CD8-positive, alpha-beta memory T cell (primary cell): ENCODE results near the gene CCNB2. TPM values are rescaled to one million over a fixed set of nuclear protein-coding genes. Genes with fewer than 3 reads are reported as not detected.
A peak's percentile ranks its signal among the peaks of the same experiment; 100 is the strongest.
"Not testable (repeated sequence)": the region's sequence is repeated elsewhere in the genome, so short reads cannot be mapped to it uniquely, and the experiment has no call there.

Source experiments
- CTCF ChIA-PET: fragments of 350-600 bp; sonication (Branson Sonifier 250); formaldehyde crosslinking; loops from one replicate; lab custom pipeline; 2021; ENCODE audit warnings: antibody characterized with exemption; lab: Charles Lee
- POLR2A ChIA-PET: fragments of 350-600 bp; sonication (Branson Sonifier 250); formaldehyde crosslinking; loops from one replicate; lab custom pipeline; 2021; ENCODE audit warnings: antibody characterized with exemption; lab: Charles Lee
- DNase-seq, 5 donors: peaks; one replicate each; pipeline versions ENCODE4 v3.0.0 to v3.0.0-alpha.2; 2020 to 2022; ENCODE audit warnings: mixed read lengths in 1 of 5
- H3K27ac ChIP-seq: one replicate; pipeline ENCODE4 v1.7.0; 2013; ENCODE audit warnings: low read depth, mild to moderate bottlenecking, low read length, moderate library complexity
- H3K27me3 ChIP-seq: 2 replicates; pipeline ENCODE4 v1.7.0; 2013; ENCODE audit warnings: low read length, mild to moderate bottlenecking; ENCODE audit not compliant: insufficient read depth, poor library complexity, severe bottlenecking
- H3K36me3 ChIP-seq: 2 replicates; pipeline ENCODE4 v1.7.0; 2013; ENCODE audit warnings: mild to moderate bottlenecking, low read length, moderate library complexity; ENCODE audit not compliant: insufficient read depth
- H3K4me1 ChIP-seq: 2 replicates; pipeline ENCODE4 v1.7.0; 2013; ENCODE audit warnings: mild to moderate bottlenecking, low read length, moderate library complexity; ENCODE audit not compliant: insufficient read depth
- H3K4me3 ChIP-seq: 2 replicates; pipeline ENCODE4 v1.7.0; 2013; ENCODE audit warnings: mild to moderate bottlenecking, low read length
- H3K9me3 ChIP-seq: 2 replicates; pipeline ENCODE4 v1.7.0; 2013; ENCODE audit warnings: mild to moderate bottlenecking, low read length
- H3K27ac Mint-ChIP-seq, 8 donors: one replicate each; pipeline ENCODE4 v1.8.0; 2020 to 2021; ENCODE audit warnings: mixed read lengths in 8 of 8, mild to moderate bottlenecking in 6 of 8, inconsistent platforms in 3 of 8, moderate library complexity in 3 of 8
- H3K27me3 Mint-ChIP-seq, 2 donors: one replicate each; pipeline ENCODE4 v1.8.0; 2020 to 2021; ENCODE audit warnings: mixed read lengths in 2 of 2, mild to moderate bottlenecking in 1 of 2, moderate library complexity in 1 of 2
- H3K36me3 Mint-ChIP-seq, 3 donors: one replicate each; pipeline ENCODE4 v1.8.0; 2020 to 2021; ENCODE audit warnings: mixed read lengths in 3 of 3, inconsistent platforms in 1 of 3, mild to moderate bottlenecking in 1 of 3
- H3K4me1 Mint-ChIP-seq, 3 donors: one replicate each; pipeline ENCODE4 v1.8.0; 2020 to 2021; ENCODE audit warnings: mixed read lengths in 3 of 3, inconsistent platforms in 1 of 3, mild to moderate bottlenecking in 1 of 3
- H3K4me3 Mint-ChIP-seq, 7 donors: one replicate each; pipeline ENCODE4 v1.8.0; 2020 to 2021; ENCODE audit warnings: mixed read lengths in 7 of 7, mild to moderate bottlenecking in 6 of 7, moderate library complexity in 4 of 7, inconsistent platforms in 2 of 7
- H3K9me3 Mint-ChIP-seq, 5 donors: one replicate each; pipeline ENCODE4 v1.8.0; 2020 to 2022; ENCODE audit warnings: mixed read lengths in 5 of 5, mild to moderate bottlenecking in 3 of 5, moderate library complexity in 2 of 5, inconsistent platforms in 1 of 5
- polyA plus RNA-seq: library from polyadenylated mRNA; unstranded; fragments of 300-500 nt; fragmentation: Illumina TruSeq; gene quantifications from one replicate; pipeline ENCODE4 v1.2.3, GENCODE V29; 2021
- total RNA-seq, 2 experiments: library from RNA; stranded (reverse); gene quantifications; one replicate each; pipeline ENCODE4 v1.2.3, GENCODE V29; 2021

CCNB2 gene
- total and polyA plus RNA-seq, 3 experiments from 2014 or later = 0.51 to 30.3 (median 28.2) TPM

GRCh38 chr15:59137566-59137965, 32.6 kb downstream of the CCNB2 start:
- DNase-seq = no peak
- Mint-ChIP-seq H3K27ac (peak overlapping the region in 3 of 8 donors; percentile 3 to 25 (median 17)), H3K9me3 (no peaks in the 10 kb centered on the region), H3K4me3 (no peak overlapping the region), H3K36me3 (no peaks in the 10 kb centered on the region), H3K27me3 (no peaks in the 10 kb centered on the region), H3K4me1 (peaks cover 5 to 13% (median 6%) of the 10 kb centered on the region in 3 donors)
- H3K4me1 ChIP-seq = no peaks in the 10 kb centered on the region
- no peak overlapping the region for H3K27ac ChIP-seq
- no peak overlapping the region for H3K4me3 ChIP-seq
- no peaks in the 10 kb centered on the region for H3K9me3 ChIP-seq
- ChIA-PET CTCF (interaction anchor here (1.5 kb wide), 1 partner anchor 157 kb away, joined by 4 read pairs; no protein-coding TSS in a partner anchor), POLR2A (no interaction called here)
- H3K27me3 ChIP-seq = no peaks in the 10 kb centered on the region
- H3K36me3 ChIP-seq = no peaks in the 10 kb centered on the region

- Histone ChIP-seq H3K4me3 (no peak overlapping the region), H3K4me1 (no peaks in the 10 kb centered on the region), H3K27ac (no peak overlapping the region), H3K36me3 (no peaks in the 10 kb centered on the region), H3K9me3 (no peaks in the 10 kb centered on the region), H3K27me3 (no peaks in the 10 kb centered on the region)
- Mint-ChIP-seq H3K27me3 (no peaks in the 10 kb centered on the region), H3K4me1 (peaks cover 5 to 13% (median 6%) of the 10 kb centered on the region in 3 donors), H3K27ac (no peak overlapping the region), H3K4me3 (no peak overlapping the region), H3K36me3 (no peaks in the 10 kb centered on the region), H3K9me3 (no peaks in the 10 kb centered on the region)
- DNase-seq = peak; percentile 15 to 71 (median 30)
- ChIA-PET POLR2A (no interaction called here), CTCF (interaction anchor here (0.7 to 1.5 kb wide), 3 partner anchors 158 to 217 kb away, joined by 3 to 4 read pairs (median 3); no protein-coding TSS in a partner anchor)
Measured at GRCh38 chr15:59138243-59138642, 33.3 kb downstream of the CCNB2 start.

- no peaks in the 10 kb centered on the region for H3K9me3 Mint-ChIP-seq
- DNase-seq = no peak
- H3K36me3 ChIP-seq = no peaks in the 10 kb centered on the region
- ChIA-PET CTCF (no interaction called here), POLR2A (no interaction called here)
- peaks cover 5 to 13% (median 6%) of the 10 kb centered on the region in 3 donors for H3K4me1 Mint-ChIP-seq
- H3K27me3 ChIP-seq = no peaks in the 10 kb centered on the region
- H3K4me3 Mint-ChIP-seq = no peak overlapping the region
- no peaks in the 10 kb centered on the region for H3K27me3 Mint-ChIP-seq
- peak overlapping the region in 2 of 8 donors; percentile 38 to 57 for H3K27ac Mint-ChIP-seq
- no peak overlapping the region for H3K27ac ChIP-seq
- H3K4me1 ChIP-seq = no peaks in the 10 kb centered on the region
- no peaks in the 10 kb centered on the region for H3K36me3 Mint-ChIP-seq
- H3K4me3 ChIP-seq = no peak overlapping the region
- H3K9me3 ChIP-seq = no peaks in the 10 kb centered on the region
Measured at GRCh38 chr15:59140422-59141226, 35.7 kb downstream of the CCNB2 start.

GRCh38 chr15:59143281-59143680, 38.3 kb downstream of the CCNB2 start:
- Mint-ChIP-seq H3K9me3 (no peaks in the 10 kb centered on the region), H3K4me3 (no peak overlapping the region), H3K27me3 (peaks cover 0 to 2% of the 10 kb centered on the region in 2 donors), H3K27ac (no peak overlapping the region), H3K4me1 (peaks cover 0 to 7% (median 0%) of the 10 kb centered on the region in 3 donors), H3K36me3 (no peaks in the 10 kb centered on the region)
- no peaks in the 10 kb centered on the region for H3K27me3 ChIP-seq
- H3K4me1 ChIP-seq = no peaks in the 10 kb centered on the region
- POLR2A ChIA-PET = no interaction called here
- no peak for DNase-seq
- no peaks in the 10 kb centered on the region for H3K9me3 ChIP-seq
- H3K4me3 ChIP-seq = no peak overlapping the region
- CTCF ChIA-PET = no interaction called here
- H3K27ac ChIP-seq = no peak overlapping the region
- H3K36me3 ChIP-seq = no peaks in the 10 kb centered on the region

GRCh38 chr15:59144594-59144993, 39.6 kb downstream of the CCNB2 start:
- H3K27ac ChIP-seq, H3K27ac Mint-ChIP-seq, H3K27me3 ChIP-seq, CTCF ChIA-PET, H3K36me3 ChIP-seq, H3K36me3 Mint-ChIP-seq, H3K4me3 Mint-ChIP-seq, POLR2A ChIA-PET, H3K4me3 ChIP-seq, H3K9me3 ChIP-seq, H3K9me3 Mint-ChIP-seq, H3K4me1 ChIP-seq, DNase-seq, H3K27me3 Mint-ChIP-seq, H3K4me1 Mint-ChIP-seq: not testable (repeated sequence)

GRCh38 chr15:59147666-59148065, 42.7 kb downstream of the CCNB2 start:
- no peaks in the 10 kb centered on the region for H3K4me1 Mint-ChIP-seq
- H3K4me1 ChIP-seq = no peaks in the 10 kb centered on the region
- no peaks in the 10 kb centered on the region for H3K27me3 ChIP-seq
- POLR2A ChIA-PET = no interaction called here
- H3K27me3 Mint-ChIP-seq = peaks cover 0 to 2% of the 10 kb centered on the region in 2 donors
- no peaks in the 10 kb centered on the region for H3K9me3 Mint-ChIP-seq
- no peaks in the 10 kb centered on the region for H3K36me3 Mint-ChIP-seq
- CTCF ChIA-PET = no interaction called here
- H3K4me3 ChIP-seq = no peak overlapping the region
- no peak overlapping the region for H3K4me3 Mint-ChIP-seq
- H3K36me3 ChIP-seq = no peaks in the 10 kb centered on the region
- H3K27ac ChIP-seq = no peak overlapping the region
- H3K9me3 ChIP-seq = no peaks in the 10 kb centered on the region
- DNase-seq = no peak
- no peak overlapping the region for H3K27ac Mint-ChIP-seq

- ChIA-PET CTCF (no interaction called here), POLR2A (no interaction called here)
- no peaks in the 10 kb centered on the region for H3K9me3 Mint-ChIP-seq
- no peaks in the 10 kb centered on the region for H3K9me3 ChIP-seq
- H3K27ac Mint-ChIP-seq = no peak overlapping the region
- no peak for DNase-seq
- no peaks in the 10 kb centered on the region for H3K4me1 ChIP-seq
- H3K4me3 ChIP-seq = no peak overlapping the region
- no peak overlapping the region for H3K27ac ChIP-seq
- no peaks in the 10 kb centered on the region for H3K36me3 ChIP-seq
- peaks cover 0 to 2% of the 10 kb centered on the region in 2 donors for H3K27me3 Mint-ChIP-seq
- H3K4me3 Mint-ChIP-seq = no peak overlapping the region
- no peaks in the 10 kb centered on the region for H3K27me3 ChIP-seq
- no peaks in the 10 kb centered on the region for H3K36me3 Mint-ChIP-seq
- H3K4me1 Mint-ChIP-seq = no peaks in the 10 kb centered on the region
Measured at GRCh38 chr15:59148153-59148833, 43.3 kb downstream of the CCNB2 start.

- Histone ChIP-seq H3K4me1 (no peaks in the 10 kb centered on the region), H3K27me3 (no peaks in the 10 kb centered on the region), H3K27ac (no peak overlapping the region), H3K4me3 (no peak overlapping the region), H3K36me3 (no peaks in the 10 kb centered on the region), H3K9me3 (no peaks in the 10 kb centered on the region)
- H3K4me1 Mint-ChIP-seq = no peaks in the 10 kb centered on the region
- peaks cover 0 to 2% of the 10 kb centered on the region in 2 donors for H3K27me3 Mint-ChIP-seq
- DNase-seq = no peak
- H3K36me3 Mint-ChIP-seq = no peaks in the 10 kb centered on the region
- POLR2A ChIA-PET = no interaction called here
- no peak overlapping the region for H3K27ac Mint-ChIP-seq
- CTCF ChIA-PET = interaction anchor here (1.1 kb wide), 1 partner anchor 12 kb away, joined by 3 read pairs; no protein-coding TSS in a partner anchor
- no peak overlapping the region for H3K4me3 Mint-ChIP-seq
- no peaks in the 10 kb centered on the region for H3K9me3 Mint-ChIP-seq
Measured at GRCh38 chr15:59150185-59150584, 45.2 kb downstream of the CCNB2 start.
